ENCODE results near the gene DCHS1. TPM values are rescaled to one million over a fixed set of nuclear protein-coding genes. Genes with fewer than 3 reads are reported as not detected.

DCHS1 gene
- polyA plus RNA-seq, 2 of the 4 experiments (the other 2 are of a cell fraction) = 0.06 TPM

DNA sequence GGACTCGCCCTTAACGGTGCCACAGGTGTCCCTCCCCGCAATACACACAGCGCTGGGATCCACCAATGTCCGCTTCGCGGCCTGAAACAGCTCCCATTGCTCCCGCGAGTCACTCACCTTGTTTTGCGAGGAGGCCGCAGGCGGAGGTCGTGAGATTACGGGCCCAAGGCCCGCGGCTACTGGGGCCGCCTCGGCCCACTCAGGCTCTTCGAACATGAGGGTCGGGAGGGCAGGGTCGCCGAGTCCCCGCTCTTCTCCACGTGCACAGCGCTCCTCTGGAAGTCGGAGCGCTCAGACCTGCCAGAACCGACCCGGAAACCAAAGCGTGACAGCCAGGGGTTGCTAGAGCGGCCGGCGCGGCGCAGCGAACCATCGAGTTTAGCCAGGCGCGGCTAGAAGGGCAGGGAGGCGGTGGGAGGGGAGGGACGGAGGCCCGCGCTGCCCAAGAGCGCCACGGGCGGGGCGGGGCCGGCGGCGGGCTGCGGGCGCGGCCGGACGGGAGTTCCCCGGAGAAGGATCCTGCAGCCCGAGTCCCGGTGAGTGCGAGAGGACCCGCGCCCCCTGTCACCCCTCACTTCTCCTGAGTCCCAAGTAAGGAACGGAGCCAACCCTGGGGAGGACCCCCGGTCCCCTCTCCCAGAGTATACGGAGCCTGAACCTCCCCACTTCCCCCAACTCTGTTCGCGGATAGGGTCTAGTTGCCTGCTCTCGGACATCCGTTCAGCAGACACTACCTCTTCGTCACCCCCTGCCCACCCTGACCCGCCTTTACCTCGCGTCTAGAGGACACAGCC is 52.1 kb downstream of the DCHS1 start, which contains the start of the genes ILK and RRP8 (continued):
- TF ChIP-seq ZFP36 (IDR thresholded peaks at IDR 0.05; ENCODE audit: borderline replicate concordance, partially characterized antibody) (no peak), RFX5 (IDR thresholded peaks at IDR 0.05) (no peak), POLR2A (IDR thresholded peaks at IDR 0.05; ENCODE audit: low read length) (peak; percentile 58), KDM1A (IDR thresholded peaks at IDR 0.05; ENCODE audit: low read depth) (no peak), CBX2 (IDR thresholded peaks at IDR 0.05; ENCODE audit: borderline replicate concordance, low read depth) (no peak), HDAC2 (IDR thresholded peaks at IDR 0.05) (no peak), HOXB13 (CRISPR knock-in tag; IDR thresholded peaks at IDR 0.05; ENCODE audit: low read depth) (no peak), CHD2 (IDR thresholded peaks at IDR 0.05; ENCODE audit: low read length, partially characterized antibody) (no peak), TFCP2L1 (CRISPR knock-in tag; IDR thresholded peaks at IDR 0.05) (no peak), RAD21 (conservative IDR thresholded peaks at IDR 0.05 in 1 of 2, IDR thresholded peaks at IDR 0.05 in 1 of 2) (no peak), CEBPB (IDR thresholded peaks at IDR 0.05) (no peak), ZNF302 (CRISPR knock-in tag; IDR thresholded peaks at IDR 0.05) (no peak), JUN (IDR thresholded peaks at IDR 0.05) (peak; percentile 56 to 92; a peak in 4 of 5 replicates), ZSCAN20 (CRISPR knock-in tag; IDR thresholded peaks at IDR 0.05) (no peak), CHD4 (IDR thresholded peaks at IDR 0.05; ENCODE audit: borderline replicate concordance) (no peak), GATA3 (IDR thresholded peaks at IDR 0.05; ENCODE audit: borderline replicate concordance) (0 out of 2 replicates have a peak, but pooled peaks have one; percentile 43), NR3C1 (IDR thresholded peaks at IDR 0.05) (no peak), HEYL (CRISPR knock-in tag; IDR thresholded peaks at IDR 0.05) (no peak), FOSL2 (IDR thresholded peaks at IDR 0.05) (no peak), FOSL2 (CRISPR knock-in tag; IDR thresholded peaks at IDR 0.05) (no peak), HOXA7 (CRISPR knock-in tag; IDR thresholded peaks at IDR 0.05) (no peak), ZC3H11A (IDR thresholded peaks at IDR 0.05) (no peak), SREBF2 (IDR thresholded peaks at IDR 0.05) (no peak), TP53 (CRISPR knock-in tag; IDR thresholded peaks at IDR 0.05) (no peak), JUNB (IDR thresholded peaks at IDR 0.05) (no peak), MAZ (IDR thresholded peaks at IDR 0.05; ENCODE audit: borderline replicate concordance, low read depth, low read length) (no peak), HOXB5 (CRISPR knock-in tag; IDR thresholded peaks at IDR 0.05) (no peak), EHMT2 (IDR thresholded peaks at IDR 0.05; ENCODE audit: low read depth) (no peak), EP300 (IDR thresholded peaks at IDR 0.05) (no peak), FOXS1 (CRISPR knock-in tag; IDR thresholded peaks at IDR 0.05) (no peak)
- TF ChIP-seq, protein P1, sequence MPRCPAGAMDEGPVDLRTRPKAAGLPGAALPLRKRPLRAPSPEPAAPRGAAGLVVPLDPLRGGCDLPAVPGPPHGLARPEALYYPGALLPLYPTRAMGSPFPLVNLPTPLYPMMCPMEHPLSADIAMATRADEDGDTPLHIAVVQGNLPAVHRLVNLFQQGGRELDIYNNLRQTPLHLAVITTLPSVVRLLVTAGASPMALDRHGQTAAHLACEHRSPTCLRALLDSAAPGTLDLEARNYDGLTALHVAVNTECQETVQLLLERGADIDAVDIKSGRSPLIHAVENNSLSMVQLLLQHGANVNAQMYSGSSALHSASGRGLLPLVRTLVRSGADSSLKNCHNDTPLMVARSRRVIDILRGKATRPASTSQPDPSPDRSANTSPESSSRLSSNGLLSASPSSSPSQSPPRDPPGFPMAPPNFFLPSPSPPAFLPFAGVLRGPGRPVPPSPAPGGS (IDR thresholded peaks at IDR 0.05) = peak; percentile 79; the same call in 1 of the 3 replicates
- TF ChIP-seq, protein P2, sequence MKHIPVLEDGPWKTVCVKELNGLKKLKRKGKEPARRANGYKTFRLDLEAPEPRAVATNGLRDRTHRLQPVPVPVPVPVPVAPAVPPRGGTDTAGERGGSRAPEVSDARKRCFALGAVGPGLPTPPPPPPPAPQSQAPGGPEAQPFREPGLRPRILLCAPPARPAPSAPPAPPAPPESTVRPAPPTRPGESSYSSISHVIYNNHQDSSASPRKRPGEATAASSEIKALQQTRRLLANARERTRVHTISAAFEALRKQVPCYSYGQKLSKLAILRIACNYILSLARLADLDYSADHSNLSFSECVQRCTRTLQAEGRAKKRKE (CRISPR knock-in tag; IDR thresholded peaks at IDR 0.05; ENCODE audit: low read depth) = no peak
- TF ChIP-seq, protein P3, sequence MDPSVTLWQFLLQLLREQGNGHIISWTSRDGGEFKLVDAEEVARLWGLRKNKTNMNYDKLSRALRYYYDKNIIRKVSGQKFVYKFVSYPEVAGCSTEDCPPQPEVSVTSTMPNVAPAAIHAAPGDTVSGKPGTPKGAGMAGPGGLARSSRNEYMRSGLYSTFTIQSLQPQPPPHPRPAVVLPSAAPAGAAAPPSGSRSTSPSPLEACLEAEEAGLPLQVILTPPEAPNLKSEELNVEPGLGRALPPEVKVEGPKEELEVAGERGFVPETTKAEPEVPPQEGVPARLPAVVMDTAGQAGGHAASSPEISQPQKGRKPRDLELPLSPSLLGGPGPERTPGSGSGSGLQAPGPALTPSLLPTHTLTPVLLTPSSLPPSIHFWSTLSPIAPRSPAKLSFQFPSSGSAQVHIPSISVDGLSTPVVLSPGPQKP (IDR thresholded peaks at IDR 0.05; ENCODE audit: low read depth, low read length) = no peak
- TF ChIP-seq, protein P4, sequence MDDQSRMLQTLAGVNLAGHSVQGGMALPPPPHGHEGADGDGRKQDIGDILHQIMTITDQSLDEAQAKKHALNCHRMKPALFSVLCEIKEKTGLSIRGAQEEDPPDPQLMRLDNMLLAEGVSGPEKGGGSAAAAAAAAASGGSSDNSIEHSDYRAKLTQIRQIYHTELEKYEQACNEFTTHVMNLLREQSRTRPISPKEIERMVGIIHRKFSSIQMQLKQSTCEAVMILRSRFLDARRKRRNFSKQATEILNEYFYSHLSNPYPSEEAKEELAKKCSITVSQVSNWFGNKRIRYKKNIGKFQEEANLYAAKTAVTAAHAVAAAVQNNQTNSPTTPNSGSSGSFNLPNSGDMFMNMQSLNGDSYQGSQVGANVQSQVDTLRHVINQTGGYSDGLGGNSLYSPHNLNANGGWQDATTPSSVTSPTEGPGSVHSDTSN (IDR thresholded peaks at IDR 0.05) = peak; percentile 59
- TF ChIP-seq, protein P5, sequence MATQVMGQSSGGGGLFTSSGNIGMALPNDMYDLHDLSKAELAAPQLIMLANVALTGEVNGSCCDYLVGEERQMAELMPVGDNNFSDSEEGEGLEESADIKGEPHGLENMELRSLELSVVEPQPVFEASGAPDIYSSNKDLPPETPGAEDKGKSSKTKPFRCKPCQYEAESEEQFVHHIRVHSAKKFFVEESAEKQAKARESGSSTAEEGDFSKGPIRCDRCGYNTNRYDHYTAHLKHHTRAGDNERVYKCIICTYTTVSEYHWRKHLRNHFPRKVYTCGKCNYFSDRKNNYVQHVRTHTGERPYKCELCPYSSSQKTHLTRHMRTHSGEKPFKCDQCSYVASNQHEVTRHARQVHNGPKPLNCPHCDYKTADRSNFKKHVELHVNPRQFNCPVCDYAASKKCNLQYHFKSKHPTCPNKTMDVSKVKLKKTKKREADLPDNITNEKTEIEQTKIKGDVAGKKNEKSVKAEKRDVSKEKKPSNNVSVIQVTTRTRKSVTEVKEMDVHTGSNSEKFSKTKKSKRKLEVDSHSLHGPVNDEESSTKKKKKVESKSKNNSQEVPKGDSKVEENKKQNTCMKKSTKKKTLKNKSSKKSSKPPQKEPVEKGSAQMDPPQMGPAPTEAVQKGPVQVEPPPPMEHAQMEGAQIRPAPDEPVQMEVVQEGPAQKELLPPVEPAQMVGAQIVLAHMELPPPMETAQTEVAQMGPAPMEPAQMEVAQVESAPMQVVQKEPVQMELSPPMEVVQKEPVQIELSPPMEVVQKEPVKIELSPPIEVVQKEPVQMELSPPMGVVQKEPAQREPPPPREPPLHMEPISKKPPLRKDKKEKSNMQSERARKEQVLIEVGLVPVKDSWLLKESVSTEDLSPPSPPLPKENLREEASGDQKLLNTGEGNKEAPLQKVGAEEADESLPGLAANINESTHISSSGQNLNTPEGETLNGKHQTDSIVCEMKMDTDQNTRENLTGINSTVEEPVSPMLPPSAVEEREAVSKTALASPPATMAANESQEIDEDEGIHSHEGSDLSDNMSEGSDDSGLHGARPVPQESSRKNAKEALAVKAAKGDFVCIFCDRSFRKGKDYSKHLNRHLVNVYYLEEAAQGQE (IDR thresholded peaks at IDR 0.05) = no peak

Data from A549 (cell line).